ENCODE data around the gene CLCN6.

The CLCN6 gene

DNA sequence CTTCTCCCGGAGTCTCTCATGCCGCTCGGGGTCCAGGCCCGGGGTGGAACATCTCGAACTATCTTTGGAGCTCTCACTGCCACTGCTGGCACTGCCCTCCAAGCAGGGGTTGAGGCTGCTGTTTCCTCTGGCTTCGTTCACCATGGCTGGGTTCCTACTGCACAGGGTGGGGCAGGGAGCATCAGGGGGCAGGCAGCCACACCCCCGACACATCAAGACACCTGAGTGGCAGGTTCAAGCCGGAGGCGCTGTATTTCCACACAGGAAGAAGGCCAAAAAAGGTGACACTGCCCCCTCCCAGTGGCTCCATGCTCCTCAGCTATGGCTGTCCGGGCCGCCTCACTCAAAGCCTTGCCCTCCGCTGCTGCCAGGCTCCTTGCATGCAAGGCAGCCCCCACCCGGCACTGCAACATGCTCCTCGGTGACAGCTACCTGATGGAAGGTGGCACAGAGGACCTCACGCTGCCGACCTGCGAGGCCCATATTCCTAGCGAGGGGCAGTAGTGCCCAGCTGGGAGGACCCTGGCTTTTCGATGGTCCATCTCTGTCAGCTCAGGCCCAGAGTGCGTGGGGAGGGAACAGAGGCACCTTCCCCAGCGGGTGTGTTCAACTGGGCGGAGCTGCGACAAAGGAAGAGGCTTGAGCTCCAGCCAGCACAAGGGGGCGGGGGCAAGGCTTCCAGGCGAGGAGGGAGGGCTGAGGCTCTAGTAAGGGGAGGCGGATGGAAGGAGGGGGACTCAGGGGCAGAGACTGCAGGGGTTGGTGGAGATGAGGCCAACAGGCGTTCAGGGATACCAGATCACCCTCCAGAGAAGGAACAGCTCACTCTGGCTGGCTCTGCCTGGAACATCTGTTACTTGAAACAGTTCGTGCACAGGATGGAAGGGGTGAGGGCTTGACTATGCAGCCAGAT lies 2.8 kb upstream of the CLCN6 start:
- peak overlapping the region; percentile 87 for H3K27ac ChIP-seq

GRCh38 chr1:11803924-11804665 lies 1.9 kb upstream of the CLCN6 start:
- H3K27ac ChIP-seq = peak overlapping the region; percentile 87

More for the DNA sequence above, 2.8 kb upstream of the CLCN6 start:
- TF ChIP-seq, protein P1, sequence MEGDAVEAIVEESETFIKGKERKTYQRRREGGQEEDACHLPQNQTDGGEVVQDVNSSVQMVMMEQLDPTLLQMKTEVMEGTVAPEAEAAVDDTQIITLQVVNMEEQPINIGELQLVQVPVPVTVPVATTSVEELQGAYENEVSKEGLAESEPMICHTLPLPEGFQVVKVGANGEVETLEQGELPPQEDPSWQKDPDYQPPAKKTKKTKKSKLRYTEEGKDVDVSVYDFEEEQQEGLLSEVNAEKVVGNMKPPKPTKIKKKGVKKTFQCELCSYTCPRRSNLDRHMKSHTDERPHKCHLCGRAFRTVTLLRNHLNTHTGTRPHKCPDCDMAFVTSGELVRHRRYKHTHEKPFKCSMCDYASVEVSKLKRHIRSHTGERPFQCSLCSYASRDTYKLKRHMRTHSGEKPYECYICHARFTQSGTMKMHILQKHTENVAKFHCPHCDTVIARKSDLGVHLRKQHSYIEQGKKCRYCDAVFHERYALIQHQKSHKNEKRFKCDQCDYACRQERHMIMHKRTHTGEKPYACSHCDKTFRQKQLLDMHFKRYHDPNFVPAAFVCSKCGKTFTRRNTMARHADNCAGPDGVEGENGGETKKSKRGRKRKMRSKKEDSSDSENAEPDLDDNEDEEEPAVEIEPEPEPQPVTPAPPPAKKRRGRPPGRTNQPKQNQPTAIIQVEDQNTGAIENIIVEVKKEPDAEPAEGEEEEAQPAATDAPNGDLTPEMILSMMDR (IDR thresholded peaks at IDR 0.05) = no peak
- TF ChIP-seq ZFX (IDR thresholded peaks at IDR 0.05; ENCODE audit: borderline replicate concordance) = no peak

DNA sequence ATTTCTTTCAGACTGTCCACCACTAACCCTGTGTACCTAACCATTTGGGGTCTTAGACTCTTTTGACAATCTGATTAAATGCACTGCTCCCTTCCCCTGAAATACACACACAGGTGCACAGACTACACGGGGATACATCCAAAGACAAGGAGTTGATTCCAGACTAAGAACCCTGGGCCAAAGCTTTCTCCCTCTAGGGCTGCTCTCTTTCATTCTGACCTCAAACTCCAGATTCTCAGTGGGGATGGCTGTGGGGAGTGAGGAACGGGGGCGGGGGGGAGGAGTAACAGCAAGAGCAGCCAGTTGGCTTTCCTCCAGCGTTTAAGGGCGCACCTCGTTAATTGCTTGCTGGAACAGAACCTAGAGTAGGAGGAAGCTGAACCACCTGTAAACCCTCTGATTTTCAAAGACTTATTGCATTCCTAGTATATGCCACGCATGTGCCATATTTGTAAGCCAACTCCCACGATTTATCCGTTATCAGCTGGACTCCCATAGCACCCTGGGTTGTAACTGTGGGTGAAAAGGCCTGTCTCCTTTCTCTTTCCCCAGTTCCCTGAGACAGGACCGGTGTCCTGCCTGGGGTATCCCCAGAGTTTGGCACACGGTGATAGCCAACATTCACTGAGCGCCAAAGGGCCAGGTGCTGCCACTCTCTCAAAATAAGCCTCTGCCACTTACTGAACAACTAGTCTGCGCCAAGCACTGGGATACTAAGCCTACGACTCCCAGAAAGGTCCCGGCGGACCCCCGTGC lies 1.1 kb upstream of the CLCN6 start:
- peak overlapping the region; percentile 87 for H3K27ac ChIP-seq

DNA sequence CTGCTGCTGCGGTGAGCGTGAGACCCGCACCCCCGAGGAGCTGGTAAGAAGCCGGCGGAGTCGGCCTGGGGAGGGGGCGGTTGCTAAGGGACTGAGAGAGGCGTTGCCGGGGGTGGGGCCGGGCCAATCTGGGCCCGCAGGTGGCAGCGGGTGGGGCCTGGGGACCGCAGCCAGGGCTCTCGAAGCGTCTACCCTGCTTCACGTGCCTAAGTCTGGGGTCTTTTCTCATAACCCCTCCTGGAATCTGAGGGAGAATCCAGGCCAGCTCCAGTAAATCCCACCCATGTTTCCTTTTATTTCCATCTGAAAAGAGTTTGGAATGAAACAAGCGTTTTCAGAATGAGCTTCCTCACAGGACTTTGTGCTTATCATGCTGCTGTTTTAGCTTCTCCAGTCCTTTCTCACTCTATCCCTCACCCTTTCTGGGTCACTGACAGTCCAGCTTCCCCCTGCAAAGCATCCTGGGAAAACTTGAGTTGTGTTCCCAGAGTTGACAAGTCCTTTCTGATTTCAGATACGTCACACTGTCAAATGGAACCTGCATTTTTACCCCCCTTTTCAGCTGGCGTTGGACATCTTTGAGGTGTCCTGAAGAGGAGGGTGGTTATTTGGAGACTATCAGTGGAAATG lies 431 bp downstream of the CLCN6 start:
- peak overlapping the region; percentile 87 for H3K27ac ChIP-seq
- TF ChIP-seq, protein P1 (IDR thresholded peaks at IDR 0.05) = no peak
- TF ChIP-seq ZFX (IDR thresholded peaks at IDR 0.05; ENCODE audit: borderline replicate concordance) = no peak

More for the DNA sequence above, 1.1 kb upstream of the CLCN6 start:
- TF ChIP-seq, protein P1 (IDR thresholded peaks at IDR 0.05) = no peak
- no peak for TF ChIP-seq ZFX (IDR thresholded peaks at IDR 0.05; ENCODE audit: borderline replicate concordance)

GRCh38 chr1:11807133-11807532 lies 1.1 kb downstream of the CLCN6 start:
- no peak for TF ChIP-seq ZFX (IDR thresholded peaks at IDR 0.05; ENCODE audit: borderline replicate concordance)
- TF ChIP-seq, protein P1 (IDR thresholded peaks at IDR 0.05) = no peak
- H3K27ac ChIP-seq = peak overlapping the region; percentile 87

DNA sequence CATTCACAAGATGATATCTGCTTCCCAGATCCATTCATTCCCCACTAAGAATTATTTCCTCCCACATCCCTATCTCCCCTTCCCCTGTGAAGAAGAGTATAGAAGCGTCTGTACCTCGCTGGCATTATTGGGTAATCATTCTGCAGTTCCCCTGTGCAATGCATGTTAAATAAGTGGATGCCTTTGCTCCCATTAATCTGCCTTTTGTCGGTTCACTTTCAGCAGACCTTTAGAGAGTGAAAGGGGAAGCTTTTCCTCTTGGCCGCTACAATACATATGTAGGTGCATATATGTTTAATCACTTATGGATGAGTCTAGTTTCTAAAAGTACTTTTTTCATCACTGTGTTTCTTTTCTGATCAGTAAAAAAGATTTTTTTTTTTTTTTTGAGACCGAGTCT lies 7.0 kb downstream of the CLCN6 start:
- TF ChIP-seq, protein P1 (IDR thresholded peaks at IDR 0.05) = no peak

DNA sequence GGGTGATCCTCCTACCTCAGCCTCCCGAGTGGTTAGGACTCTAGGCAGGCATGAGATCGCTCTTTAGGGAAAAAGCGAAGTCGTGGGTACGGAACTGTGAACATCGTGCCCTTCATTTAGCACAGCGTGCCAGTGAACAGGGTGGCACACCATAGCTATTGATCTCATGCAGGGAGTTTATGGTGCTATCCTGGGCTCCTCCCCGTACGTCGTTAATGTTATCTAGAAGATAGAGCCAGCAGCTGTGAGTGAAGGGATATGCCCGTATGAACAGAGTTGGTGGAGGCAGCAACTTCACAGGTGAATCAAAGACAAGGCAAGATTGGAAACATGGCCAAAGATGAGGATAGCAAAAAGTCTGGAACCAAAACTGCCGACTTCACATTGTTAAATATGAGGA lies 11.2 kb downstream of the CLCN6 start:
- H3K27ac ChIP-seq = no peak overlapping the region
- TF ChIP-seq ZFX (IDR thresholded peaks at IDR 0.05; ENCODE audit: borderline replicate concordance) = no peak

More for the DNA sequence above, 7.0 kb downstream of the CLCN6 start:
- no peak overlapping the region for H3K27ac ChIP-seq

All from 22Rv1 (cell line).